ENCODE measurements around the gene NAV2. TPM values are rescaled to one million over a fixed set of nuclear protein-coding genes. Genes with fewer than 3 reads are reported as not detected.

NAV2 gene
- total RNA-seq, 1 experiment from 2014 or later = 139 TPM

DNA sequence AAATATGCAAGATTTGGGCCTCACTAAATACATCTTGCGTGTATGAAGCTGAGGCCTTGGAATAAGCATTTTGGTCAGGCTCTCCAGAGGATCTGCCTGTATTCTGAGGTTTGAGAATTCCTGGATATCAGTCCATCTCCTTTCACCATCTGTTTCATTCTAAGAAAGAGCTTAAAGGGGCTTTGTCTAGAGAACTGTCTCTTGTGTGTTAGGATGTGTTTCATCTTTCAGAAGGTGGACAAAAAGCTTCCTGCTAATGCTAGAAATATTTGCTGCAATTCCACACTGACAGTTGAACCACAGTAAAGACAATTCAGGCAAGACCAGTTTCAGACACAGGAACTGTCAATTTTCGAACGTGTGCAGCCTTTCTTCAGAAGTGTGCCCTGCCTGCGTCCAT is 262.2 kb downstream of the NAV2 start:
- no TSS peak for BruUV-seq (replicated peaks)
- no peaks in the 10 kb centered on the region for H3K27me3 Mint-ChIP-seq (ENCODE audit: insufficient read depth, unreplicated experiment)
- no peak for DNase-seq (ENCODE audit: unreplicated experiment)
- TF ChIP-seq, protein P1, sequence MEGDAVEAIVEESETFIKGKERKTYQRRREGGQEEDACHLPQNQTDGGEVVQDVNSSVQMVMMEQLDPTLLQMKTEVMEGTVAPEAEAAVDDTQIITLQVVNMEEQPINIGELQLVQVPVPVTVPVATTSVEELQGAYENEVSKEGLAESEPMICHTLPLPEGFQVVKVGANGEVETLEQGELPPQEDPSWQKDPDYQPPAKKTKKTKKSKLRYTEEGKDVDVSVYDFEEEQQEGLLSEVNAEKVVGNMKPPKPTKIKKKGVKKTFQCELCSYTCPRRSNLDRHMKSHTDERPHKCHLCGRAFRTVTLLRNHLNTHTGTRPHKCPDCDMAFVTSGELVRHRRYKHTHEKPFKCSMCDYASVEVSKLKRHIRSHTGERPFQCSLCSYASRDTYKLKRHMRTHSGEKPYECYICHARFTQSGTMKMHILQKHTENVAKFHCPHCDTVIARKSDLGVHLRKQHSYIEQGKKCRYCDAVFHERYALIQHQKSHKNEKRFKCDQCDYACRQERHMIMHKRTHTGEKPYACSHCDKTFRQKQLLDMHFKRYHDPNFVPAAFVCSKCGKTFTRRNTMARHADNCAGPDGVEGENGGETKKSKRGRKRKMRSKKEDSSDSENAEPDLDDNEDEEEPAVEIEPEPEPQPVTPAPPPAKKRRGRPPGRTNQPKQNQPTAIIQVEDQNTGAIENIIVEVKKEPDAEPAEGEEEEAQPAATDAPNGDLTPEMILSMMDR (IDR thresholded peaks at IDR 0.05; ENCODE audit: unreplicated experiment) = no peak
- intact Hi-C loops (cut with micrococcal nuclease) = no loop called here
- H3K36me3 Mint-ChIP-seq (ENCODE audit: insufficient read depth, unreplicated experiment) = peaks cover 22% of the 10 kb centered on the region
- peak overlapping the region; percentile 23 for H3K27ac Mint-ChIP-seq (ENCODE audit: low read depth, unreplicated experiment)
- CTCF ChIA-PET = interaction anchor here (0.6 to 1.4 kb wide), 2 partner anchors 23 kb away, joined by 3 read pairs; no protein-coding TSS in a partner anchor
- POLR2A ChIA-PET = interaction anchor here (0.6 to 1.0 kb wide), 2 partner anchors 15 to 24 kb away, joined by 3 to 4 read pairs; no protein-coding TSS in a partner anchor
- peaks cover 14% of the 10 kb centered on the region for H3K4me1 Mint-ChIP-seq (ENCODE audit: insufficient read depth, unreplicated experiment)
- no peaks in the 10 kb centered on the region for H3K9me3 Mint-ChIP-seq (ENCODE audit: unreplicated experiment)
- no peak overlapping the region for H3K4me3 Mint-ChIP-seq (ENCODE audit: unreplicated experiment)

DNA sequence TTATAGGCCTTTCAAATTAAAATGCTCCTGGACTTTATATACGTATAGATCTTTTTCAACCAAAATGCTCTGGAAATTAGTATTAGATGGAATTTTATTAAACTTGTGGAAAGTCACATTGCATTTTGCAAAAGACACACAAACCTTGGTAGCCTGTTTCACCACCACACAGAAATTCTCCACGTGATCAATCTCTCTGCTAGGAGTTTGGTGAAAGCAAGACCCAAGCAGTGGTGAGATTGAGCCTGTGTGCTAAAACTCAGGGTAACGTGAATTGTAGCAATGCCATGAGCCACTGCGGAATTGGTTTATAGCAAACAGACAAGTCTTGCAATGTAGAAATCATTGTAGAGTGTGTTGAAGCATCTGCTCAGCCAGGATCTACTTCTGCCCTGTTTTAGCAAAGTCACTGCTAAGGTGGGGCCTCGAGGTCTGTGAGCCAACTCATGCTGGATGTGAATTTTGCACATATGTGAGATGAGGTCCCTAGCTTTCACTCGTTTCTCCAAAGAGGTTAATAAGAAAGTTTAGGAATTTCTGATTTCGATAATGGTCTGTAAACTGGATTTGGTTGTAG is 262.9 kb downstream of the NAV2 start:
- H3K4me1 Mint-ChIP-seq (ENCODE audit: insufficient read depth, unreplicated experiment) = peaks cover 14% of the 10 kb centered on the region
- H3K27me3 Mint-ChIP-seq (ENCODE audit: insufficient read depth, unreplicated experiment) = no peaks in the 10 kb centered on the region
- ChIA-PET POLR2A (no interaction called here), CTCF (interaction anchor here (1.4 kb wide), 1 partner anchor 24 kb away, joined by 3 read pairs; no protein-coding TSS in a partner anchor)
- TF ChIP-seq, protein P1 (IDR thresholded peaks at IDR 0.05; ENCODE audit: unreplicated experiment) = no peak
- BruUV-seq (replicated peaks) = no TSS peak
- H3K9me3 Mint-ChIP-seq (ENCODE audit: unreplicated experiment) = no peaks in the 10 kb centered on the region
- intact Hi-C loops (cut with micrococcal nuclease) = no loop called here
- no peak overlapping the region for H3K4me3 Mint-ChIP-seq (ENCODE audit: unreplicated experiment)
- DNase-seq (ENCODE audit: unreplicated experiment) = no peak
- H3K36me3 Mint-ChIP-seq (ENCODE audit: insufficient read depth, unreplicated experiment) = peaks cover 22% of the 10 kb centered on the region
- H3K27ac Mint-ChIP-seq (ENCODE audit: low read depth, unreplicated experiment) = no peak overlapping the region

DNA sequence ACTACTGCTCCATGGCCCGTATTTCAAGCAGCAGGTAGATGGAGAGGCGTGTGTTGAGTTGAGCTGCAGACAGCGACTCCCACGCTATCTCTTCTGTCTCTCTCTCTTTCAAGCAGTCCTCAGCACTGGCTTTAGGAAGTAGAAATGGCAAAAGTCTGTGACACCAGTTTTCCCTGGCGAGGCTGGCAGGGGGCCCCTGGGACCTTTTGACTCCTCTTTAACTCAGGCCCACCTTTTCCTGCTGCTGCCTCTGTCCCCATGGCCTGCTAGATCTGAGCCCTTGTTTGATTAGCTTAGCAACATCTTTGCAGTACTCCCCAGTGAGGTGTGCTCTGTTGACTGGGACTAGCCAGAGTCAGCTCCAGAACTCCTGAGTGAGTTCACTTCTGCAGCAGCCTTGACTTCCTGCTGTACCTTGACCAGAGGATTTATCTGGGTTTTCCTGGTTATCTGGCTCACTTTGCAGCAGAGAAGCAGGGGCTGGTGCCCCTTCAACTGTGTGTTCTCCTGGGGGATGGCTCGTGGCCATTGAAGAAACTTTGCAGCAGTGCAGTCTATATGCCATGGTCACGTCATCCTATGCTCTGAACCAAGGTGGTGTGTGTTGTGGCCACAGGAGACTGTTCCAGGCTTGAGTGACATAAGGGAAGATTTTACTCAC is 263.8 kb downstream of the NAV2 start:
- ChIA-PET POLR2A (interaction anchor here (0.9 to 1.5 kb wide), 2 partner anchors 8 to 79 kb away, joined by 3 read pairs; no protein-coding TSS in a partner anchor), CTCF (interaction anchor here (0.7 to 1.0 kb wide), 3 partner anchors 12 to 47 kb away, joined by 3 to 4 read pairs (median 3); no protein-coding TSS in a partner anchor)
- Mint-ChIP-seq H3K36me3 (ENCODE audit: insufficient read depth, unreplicated experiment) (peaks cover 22% of the 10 kb centered on the region), H3K4me3 (ENCODE audit: unreplicated experiment) (no peak overlapping the region), H3K4me1 (ENCODE audit: insufficient read depth, unreplicated experiment) (peaks cover 22% of the 10 kb centered on the region), H3K9me3 (ENCODE audit: unreplicated experiment) (no peaks in the 10 kb centered on the region), H3K27ac (ENCODE audit: low read depth, unreplicated experiment) (peak overlapping the region; percentile 35), H3K27me3 (ENCODE audit: insufficient read depth, unreplicated experiment) (no peaks in the 10 kb centered on the region)
- TF ChIP-seq, protein P1 (IDR thresholded peaks at IDR 0.05; ENCODE audit: unreplicated experiment) = no peak
- intact Hi-C loops (cut with micrococcal nuclease) = no loop called here
- BruUV-seq (replicated peaks) = no TSS peak
- no peak for DNase-seq (ENCODE audit: unreplicated experiment)

DNA sequence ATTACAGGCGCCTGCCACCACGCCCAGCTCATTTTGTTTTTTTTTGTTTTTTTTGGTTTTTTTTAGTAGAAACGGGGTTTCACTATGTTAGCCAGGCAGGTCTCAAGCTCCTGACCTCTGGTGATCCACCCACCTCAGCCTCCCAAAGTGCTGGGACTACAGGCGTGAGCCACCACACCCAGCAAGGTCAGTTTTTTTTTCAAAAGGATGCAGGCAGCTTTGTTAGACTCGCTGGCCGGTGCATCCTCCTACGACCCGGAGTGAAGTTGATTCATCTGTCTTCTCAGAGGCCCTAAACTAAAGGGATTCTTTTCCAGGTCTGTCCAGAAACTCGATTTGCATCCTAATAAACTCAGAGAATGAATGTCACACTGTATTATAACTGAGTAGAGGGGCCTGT is 265.3 kb downstream of the NAV2 start:
- Mint-ChIP-seq H3K27ac (ENCODE audit: low read depth, unreplicated experiment) (peak overlapping the region; percentile 96), H3K9me3 (ENCODE audit: unreplicated experiment) (no peaks in the 10 kb centered on the region), H3K27me3 (ENCODE audit: insufficient read depth, unreplicated experiment) (no peaks in the 10 kb centered on the region), H3K4me1 (ENCODE audit: insufficient read depth, unreplicated experiment) (peaks cover 31% of the 10 kb centered on the region), H3K4me3 (ENCODE audit: unreplicated experiment) (no peak overlapping the region), H3K36me3 (ENCODE audit: insufficient read depth, unreplicated experiment) (peaks cover 15% of the 10 kb centered on the region)
- CTCF ChIA-PET = interaction anchor here (0.9 kb wide), 1 partner anchor 11 kb away, joined by 3 read pairs; no protein-coding TSS in a partner anchor
- TF ChIP-seq, protein P1 (IDR thresholded peaks at IDR 0.05; ENCODE audit: unreplicated experiment) = no peak
- POLR2A ChIA-PET = interaction anchor here (1.0 to 1.5 kb wide), 2 partner anchors 10 to 34 kb away, joined by 3 to 4 read pairs; no protein-coding TSS in a partner anchor
- intact Hi-C loops (cut with micrococcal nuclease) = loop anchor here (2.0 kb wide), 2 partner anchors 33 to 45 kb away; no protein-coding TSS in a partner anchor
- no TSS peak for BruUV-seq (replicated peaks)
- no peak for DNase-seq (ENCODE audit: unreplicated experiment)
